Activated CD8-positive, alpha-beta memory T cell treated with anti-CD3 and anti-CD28 coated beads, Interleukin-2, amount 50 U/mL, for 48 hours (primary cell): ENCODE results near the gene OR51F1.
"Not testable (repeated sequence)": the region's sequence is repeated elsewhere in the genome, so short reads cannot be mapped to it uniquely, and the experiment has no call there.

Source experiments
- DNase-seq: peaks from one replicate; pipeline ENCODE4 v3.0.0-alpha.2; 2020

The OR51F1 gene, protein sequence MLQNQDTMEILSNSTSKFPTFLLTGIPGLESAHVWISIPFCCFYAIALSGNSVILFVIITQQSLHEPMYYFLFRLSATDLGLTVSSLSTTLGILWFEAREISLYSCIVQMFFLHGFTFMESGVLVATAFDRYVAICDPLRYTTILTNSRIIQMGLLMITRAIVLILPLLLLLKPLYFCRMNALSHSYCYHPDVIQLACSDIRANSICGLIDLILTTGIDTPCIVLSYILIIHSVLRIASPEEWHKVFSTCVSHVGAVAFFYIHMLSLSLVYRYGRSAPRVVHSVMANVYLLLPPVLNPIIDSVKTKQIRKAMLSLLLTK

DNA sequence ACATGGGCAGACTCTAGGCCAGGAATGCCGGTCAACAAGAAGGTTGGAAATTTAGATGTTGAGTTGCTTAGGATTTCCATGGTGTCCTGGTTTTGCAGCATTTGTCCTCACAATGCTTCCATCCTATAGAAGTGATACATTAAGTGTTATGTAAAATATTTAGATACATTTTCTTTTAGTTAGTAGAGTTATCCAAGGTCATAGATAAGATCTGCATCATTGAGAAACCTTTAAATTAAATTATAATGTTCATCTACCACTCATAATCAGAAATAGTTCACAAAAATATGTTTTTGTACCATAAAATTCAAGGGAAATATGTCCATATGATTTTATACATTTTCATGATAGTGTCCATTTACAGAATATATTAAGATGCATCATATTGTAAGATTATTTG lies at the start of gene OR51F1:
TSS of gene OR51F1 (minus strand) at position 101 of the 400 bp plus-strand sequence. CDS start at position 101, 0 bp downstream.
- DNase-seq, result no peak

DNA sequence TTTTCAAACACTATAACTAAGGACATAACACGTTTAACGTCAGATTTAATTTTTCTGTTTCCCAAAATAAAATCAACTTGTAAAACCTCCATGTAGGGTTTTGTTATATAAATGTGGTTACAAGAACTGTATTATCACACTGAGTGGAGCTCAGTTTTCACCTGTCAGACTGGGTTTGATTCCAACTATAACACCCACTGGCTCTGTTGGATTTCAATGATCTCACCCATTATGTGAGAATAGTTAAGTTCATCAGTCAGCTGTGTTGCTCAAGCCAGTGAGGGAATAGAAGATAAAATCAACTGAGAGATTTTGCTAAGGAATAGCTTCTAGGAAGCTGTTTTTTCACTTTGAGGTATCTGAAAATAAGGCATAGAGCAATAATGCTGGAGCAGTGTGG lies 39.5 kb upstream of the OR51F1 start:
- no peak for DNase-seq

DNA sequence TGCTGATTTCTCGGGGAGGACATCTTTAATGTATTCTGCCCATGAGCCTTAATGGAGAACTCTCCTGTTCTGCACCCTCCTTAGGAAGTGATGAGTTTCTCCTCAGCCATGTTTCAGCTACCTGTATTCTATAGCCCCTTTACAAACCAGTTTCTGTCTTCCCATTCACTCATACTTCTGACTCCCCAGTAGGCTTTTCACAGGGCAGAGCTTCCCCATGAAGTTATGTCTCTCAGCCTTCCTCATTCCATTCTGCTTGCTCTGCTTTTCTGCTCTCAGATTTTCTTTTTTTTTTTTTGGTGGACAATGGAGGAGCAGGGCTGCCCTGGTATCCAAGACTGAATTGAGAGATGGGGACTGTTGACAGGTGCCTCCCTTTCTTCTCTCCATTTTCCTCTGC lies 38.7 kb upstream of the OR51F1 start:
- no peak for DNase-seq

DNA sequence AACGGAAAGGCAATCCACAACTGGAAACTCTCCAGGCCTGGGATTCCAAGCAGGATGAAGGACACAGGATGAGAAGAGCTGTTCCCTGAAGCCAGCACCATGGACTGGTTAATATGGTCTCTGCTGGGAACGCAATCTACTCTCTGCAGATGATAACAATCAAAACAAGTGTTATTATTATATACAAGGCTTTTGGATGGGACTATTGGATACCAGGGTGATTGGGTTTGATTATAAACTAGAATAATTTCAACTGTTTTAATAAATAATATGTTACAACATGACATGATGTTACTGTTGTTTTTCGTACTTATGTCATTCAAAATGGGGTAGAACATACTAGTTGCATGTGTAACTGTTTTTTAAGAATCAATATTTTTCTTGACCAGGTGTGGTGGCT lies 34.5 kb upstream of the OR51F1 start, which contains the start of gene OR52R1:
TSS of gene OR52R1 (minus strand) at position 101 of the 400 bp plus-strand sequence. CDS start at position 101, 0 bp downstream.
- no peak for DNase-seq

DNA sequence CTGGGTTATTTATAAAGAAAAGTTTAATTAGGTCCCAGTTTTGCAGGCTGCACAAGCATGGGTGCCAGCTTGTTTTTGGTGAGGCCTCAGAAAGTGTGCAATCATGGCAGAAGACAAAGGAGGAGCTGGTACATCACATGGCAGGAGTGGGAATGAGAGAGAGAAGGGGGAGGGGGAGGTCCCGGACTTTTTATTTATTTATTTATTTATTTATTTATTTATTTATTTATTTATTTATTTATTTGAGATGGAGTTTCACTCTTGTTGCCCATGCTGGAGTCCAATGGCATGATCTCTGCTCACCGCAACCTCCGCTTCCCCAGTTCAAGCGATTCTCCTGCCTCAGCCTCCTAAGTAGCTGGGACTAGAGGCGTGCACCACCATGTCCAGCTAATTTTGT lies 31.6 kb upstream of the OR51F1 start:
- DNase-seq, result not testable (repeated sequence)

DNA sequence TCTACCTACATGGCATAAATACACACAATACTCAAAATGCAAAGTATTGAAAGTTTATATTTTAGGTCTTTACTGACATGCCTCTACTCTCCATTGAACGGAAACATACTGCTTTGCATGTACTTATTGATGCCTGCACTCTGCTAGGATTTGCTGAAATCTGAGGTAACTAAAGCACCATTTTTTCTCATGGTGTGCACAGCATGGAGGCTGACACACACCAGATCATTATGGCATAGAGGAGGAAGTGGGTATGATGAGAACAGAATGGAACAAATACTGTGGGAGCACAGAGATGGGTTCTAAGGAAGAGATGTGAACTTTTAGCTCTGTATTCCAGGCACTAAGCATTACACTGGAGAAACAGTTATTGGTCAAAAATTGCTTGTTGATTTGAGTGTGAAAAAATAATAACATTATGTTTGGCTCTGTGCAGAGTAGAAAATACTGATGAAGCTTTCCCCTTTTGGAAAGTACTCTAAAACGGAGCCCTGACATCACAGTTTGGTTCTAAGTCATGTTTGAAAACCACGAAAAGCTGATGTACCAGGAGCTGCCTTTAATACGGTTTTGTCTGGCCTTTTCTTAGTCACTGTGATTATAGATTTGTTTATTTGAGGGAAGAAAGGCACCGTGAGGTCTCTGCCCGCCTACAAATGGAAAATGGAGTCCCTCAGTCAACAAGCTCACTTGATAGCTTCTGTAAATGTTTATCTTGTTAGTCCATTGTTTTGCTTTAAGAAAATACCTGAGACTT lies 28.9 kb upstream of the OR51F1 start:
- DNase-seq, result no peak

DNA sequence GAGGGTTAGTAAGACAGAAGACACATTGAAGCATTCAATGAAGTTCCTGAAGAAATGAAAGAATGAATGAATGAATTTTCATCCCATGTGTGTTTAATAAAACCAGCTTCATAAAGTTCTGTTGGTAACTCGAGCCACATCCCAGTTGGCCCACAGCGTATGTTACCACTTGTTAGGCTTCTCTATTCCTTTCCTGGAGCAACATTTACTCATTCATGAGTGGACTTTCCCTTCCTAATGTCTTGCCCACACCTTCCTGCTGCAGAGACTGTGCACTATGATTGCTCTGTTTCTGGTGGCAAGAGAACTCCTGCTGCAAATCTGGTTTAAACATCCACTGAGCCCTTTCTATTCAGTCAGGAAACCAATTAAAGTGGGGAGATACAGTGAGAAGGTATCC lies 27.5 kb upstream of the OR51F1 start:
- no peak for DNase-seq

DNA sequence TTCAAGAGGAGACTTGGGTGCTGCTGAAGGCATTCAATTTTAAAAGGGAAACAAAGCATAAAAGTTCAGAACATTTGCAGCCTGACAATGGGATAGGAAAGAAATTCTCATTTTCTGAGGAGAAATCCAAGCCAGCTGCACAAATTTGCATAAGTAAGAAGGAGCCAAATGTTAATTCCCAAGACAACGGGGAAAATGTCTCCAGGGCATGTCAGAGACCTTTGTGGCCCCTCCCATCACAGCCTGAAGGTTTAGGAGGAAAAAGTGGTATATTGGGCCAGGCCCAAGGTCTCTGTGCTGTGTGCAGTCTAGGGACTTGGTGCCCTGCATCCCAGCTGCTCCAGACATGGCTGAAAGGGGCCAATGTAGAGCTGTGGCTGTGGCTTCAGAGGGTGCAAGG lies 12.7 kb upstream of the OR51F1 start:
- DNase-seq, result no peak

DNA sequence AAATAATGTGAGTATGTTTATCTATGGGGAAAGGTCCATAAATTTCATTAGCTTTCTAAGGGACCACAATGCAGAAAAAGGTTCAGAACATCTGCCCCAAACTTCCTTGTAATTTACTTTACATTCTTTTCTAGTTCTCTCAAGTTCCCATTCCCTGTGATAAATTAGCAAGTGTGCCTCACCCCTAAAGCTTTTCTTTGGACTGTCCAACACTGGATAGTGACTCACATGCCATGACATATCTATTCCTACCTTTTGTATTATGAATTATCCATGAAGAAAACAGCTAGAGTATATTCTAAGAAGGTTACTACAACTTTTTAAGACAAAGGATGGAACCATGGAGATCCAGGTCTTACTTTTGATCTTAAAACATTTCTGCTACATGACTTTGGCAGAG lies 1.6 kb downstream of the OR51F1 start:
- no peak for DNase-seq

DNA sequence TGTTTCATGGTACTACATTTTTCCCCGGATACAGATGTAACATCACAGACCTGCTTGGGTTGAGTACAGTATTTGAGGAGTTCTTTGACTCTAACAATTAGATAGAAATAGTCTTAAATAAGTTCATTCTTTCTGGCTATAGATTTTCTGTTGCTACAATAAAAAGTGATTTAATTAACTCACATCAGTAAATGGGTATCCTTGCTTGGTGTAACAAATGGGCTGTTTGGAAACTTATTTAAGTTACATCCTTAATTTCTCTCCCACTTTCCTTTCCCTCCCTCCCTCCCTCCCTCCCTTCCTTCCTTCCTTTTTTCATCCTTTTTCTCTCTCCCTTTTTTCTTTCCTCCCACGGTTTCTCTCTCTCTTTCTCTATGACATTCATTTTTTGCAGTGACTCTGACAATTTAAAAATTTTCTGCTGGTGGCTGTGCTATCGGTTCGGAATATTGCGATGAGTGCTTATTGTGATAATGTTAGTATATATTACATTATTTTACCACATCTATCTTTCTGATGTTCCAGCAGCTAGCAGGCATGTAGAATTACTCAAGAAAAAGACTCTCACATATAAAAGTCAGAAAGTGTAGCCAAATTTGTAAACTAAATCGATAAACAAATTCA lies 3.2 kb downstream of the OR51F1 start:
- no peak for DNase-seq

DNA sequence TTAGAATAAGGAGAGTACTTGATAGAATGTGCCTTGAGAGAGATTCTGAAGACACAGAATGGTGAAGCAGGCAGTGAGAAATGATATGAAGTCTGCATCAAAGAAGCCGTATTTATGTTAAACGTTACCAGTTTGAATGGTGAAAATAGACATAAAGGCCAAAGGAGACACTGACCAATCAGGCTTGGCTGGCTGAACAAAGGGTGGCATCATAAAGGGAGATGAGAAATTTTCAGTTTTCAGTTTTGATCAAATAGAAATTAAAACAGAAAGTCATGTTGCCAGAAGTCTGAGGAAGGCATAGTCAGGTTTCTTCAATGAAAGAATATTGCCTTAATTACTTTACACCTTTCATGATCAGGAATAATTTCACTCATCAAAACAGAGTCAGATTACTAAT lies 6.6 kb downstream of the OR51F1 start:
- no peak for DNase-seq

DNA sequence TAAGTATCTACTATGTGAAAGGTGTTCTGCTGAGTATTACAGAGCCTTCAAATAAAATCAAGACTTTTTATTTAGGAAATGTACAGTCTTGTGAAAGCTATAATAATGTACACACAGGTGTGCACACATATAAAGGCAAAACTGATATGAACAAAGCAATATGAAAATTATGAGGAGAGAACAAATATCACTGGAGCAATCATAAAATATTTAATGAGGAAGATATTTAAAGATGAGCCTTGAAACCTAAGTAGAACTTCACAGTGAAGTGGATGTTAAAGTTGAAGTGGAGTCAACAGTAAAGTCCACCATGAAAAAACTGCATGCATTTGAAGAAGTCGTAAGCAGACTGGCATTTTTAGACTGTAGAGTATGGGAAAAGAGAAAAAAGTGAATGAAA lies 18.5 kb downstream of the OR51F1 start:
- no peak for DNase-seq

DNA sequence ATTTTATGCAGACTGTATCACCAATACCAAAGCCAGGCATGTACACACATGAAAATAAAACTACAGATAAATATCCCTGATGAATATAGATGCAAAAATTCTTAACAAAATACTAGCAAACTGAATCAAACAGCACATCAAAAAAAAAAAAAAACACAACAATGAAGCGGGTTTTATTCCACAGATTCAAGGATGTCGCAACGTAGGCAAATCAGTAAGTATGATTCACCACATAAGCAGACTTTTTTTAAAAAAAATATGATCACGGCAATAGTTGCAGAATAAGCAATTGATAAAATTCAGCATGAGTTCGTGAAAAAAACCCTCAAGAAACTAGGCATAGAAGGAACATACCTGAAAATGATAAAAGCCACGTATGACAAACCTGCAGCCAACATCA lies 21.3 kb downstream of the OR51F1 start:
- DNase-seq, result no peak

DNA sequence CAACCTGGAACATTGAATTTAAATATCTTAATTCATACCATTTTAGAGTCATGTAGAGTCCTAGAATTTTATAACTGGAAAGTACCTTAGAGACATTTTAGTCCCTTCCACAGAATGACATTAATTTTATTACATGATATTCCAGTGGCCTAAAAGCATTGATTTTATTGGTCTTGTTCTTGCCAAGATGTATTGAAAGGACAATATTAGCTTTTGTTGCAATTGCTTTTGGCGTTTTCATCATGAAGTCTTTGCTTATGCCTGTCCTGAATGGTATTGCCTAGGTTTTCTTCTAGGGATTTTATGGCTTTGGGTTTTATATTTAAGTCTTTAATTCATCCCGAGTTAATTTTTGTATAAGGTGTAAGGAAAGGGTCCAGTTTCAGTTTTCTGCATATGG lies 29.0 kb downstream of the OR51F1 start:
- no peak for DNase-seq

DNA sequence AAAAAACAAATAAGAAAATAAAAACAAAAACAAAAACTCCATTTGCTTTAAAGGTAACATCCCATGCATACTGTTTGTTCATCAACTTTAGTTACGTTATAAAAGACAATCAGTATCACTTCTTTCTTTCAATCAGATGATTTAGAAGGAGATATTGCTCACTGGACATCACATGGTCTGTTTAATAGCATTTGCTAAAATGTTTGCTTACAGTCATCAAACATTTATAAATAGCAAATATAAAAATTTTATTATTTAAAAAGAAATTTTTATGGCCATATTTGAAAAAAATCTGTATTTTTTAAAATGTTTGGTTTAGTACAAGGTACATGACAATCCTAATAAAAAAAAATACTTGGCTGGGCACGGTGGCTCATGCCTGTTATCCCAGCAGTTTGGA lies 42.6 kb downstream of the OR51F1 start:
- no peak for DNase-seq

DNA sequence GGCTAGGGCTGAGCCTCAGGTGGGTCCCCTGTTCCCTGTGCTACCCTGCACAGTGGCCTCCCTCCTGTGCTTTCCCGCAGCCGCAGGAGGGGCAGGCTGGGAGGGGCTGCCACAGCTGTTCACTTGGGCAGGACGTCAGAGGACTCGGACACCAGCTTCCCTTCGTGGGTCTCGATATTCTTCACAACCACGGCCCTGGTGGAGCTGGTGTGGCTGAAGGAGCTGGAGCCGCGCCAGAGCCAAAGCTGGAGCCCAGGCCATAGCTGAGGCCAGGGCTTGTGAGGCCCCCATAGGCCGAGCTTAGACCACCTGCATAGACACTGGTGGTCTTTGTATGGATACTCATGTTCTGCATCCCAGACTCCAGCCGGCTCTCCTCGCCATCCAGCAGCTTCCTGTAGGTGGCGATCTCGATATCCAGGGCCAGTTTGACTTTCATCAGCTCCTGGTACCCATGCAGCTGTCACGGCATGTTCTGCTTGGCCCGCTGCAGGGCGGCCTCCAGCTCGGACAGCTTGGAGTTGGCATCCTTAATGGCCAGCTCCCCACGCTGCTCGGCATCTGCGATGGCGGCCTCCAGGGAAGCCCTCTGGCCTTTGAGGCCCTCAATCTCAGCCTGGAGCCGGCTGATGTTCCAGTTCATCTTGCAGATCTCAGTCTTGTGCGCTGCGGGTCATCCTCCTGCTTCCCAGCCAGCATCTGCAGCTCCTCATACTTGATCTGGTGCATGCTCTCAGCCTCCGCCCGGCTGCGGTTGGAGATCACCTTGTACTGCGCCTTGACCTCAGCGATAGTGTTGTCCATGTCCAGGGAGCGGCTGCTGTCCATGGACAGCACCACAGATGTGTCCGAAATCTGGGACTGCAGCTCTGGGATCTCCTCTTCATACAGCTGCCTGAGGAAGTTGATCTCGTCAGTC lies 46.9 kb downstream of the OR51F1 start:
- DNase-seq, result not testable (repeated sequence)
